ENCODE data around the gene CCDC9.

CCDC9 gene

DNA sequence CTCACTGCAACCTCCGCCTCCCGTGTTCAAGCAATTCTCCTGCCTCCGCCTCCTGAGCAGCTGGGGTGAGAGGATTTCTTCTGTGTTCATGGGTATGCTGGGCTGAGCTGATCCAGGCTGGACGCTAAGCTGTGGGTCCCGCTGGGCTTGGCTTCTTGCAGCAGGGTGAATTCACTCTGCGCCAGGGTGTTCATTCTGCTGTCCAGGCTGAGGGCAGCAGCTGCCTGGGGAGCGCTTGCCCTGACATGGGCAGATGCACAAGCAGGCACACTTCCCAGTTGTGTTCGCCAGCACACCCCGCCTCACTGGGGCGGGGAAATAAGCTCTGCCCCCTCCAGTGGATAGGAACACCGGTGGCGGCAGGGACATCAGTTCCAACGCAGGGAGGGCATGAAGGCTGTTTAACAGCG, 11.0 kb downstream of the CCDC9 start:
- no peaks in the 10 kb centered on the region for H3K27me3 ChIP-seq (replicated peaks; ENCODE audit: control insufficient read depth, insufficient read depth, low read length)
- no peak for DNase-seq (ENCODE audit: extremely low read depth, insufficient read length)
- TF ChIP-seq, protein P1, sequence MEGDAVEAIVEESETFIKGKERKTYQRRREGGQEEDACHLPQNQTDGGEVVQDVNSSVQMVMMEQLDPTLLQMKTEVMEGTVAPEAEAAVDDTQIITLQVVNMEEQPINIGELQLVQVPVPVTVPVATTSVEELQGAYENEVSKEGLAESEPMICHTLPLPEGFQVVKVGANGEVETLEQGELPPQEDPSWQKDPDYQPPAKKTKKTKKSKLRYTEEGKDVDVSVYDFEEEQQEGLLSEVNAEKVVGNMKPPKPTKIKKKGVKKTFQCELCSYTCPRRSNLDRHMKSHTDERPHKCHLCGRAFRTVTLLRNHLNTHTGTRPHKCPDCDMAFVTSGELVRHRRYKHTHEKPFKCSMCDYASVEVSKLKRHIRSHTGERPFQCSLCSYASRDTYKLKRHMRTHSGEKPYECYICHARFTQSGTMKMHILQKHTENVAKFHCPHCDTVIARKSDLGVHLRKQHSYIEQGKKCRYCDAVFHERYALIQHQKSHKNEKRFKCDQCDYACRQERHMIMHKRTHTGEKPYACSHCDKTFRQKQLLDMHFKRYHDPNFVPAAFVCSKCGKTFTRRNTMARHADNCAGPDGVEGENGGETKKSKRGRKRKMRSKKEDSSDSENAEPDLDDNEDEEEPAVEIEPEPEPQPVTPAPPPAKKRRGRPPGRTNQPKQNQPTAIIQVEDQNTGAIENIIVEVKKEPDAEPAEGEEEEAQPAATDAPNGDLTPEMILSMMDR (IDR thresholded peaks at IDR 0.05; ENCODE audit: insufficient read depth, low read length, poor library complexity, severe bottlenecking), result no peak
- H3K36me3 ChIP-seq (ENCODE audit: control insufficient read depth, insufficient read depth, low read length), result peaks cover 22% of the 10 kb centered on the region
- H3K4me3 ChIP-seq (replicated peaks; ENCODE audit: low read depth, low read length), result no peak overlapping the region

DNA sequence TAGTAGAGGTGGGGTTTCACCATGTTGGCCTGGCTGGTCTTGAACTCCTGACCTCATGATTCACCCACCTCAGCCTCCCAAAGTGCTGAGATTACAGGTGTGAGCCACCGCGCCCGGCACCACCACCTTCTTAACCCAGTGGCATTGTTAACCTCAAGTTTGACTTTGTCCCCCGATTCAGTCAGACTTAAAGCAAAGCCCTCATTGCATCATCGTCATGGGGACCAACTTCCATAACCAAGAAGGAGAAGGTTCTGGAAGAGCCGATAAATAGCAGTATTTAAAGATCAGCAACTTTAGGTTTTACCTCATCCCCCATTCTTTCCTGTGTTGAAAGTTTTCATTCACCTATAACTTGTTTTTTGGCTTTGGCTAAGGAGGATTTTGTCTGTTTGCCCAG, 11.7 kb downstream of the CCDC9 start:
- TF ChIP-seq, protein P1 (IDR thresholded peaks at IDR 0.05; ENCODE audit: insufficient read depth, low read length, poor library complexity, severe bottlenecking), result no peak
- no peak overlapping the region for H3K4me3 ChIP-seq (replicated peaks; ENCODE audit: low read depth, low read length)
- peaks cover 22% of the 10 kb centered on the region for H3K36me3 ChIP-seq (ENCODE audit: control insufficient read depth, insufficient read depth, low read length)

DNA sequence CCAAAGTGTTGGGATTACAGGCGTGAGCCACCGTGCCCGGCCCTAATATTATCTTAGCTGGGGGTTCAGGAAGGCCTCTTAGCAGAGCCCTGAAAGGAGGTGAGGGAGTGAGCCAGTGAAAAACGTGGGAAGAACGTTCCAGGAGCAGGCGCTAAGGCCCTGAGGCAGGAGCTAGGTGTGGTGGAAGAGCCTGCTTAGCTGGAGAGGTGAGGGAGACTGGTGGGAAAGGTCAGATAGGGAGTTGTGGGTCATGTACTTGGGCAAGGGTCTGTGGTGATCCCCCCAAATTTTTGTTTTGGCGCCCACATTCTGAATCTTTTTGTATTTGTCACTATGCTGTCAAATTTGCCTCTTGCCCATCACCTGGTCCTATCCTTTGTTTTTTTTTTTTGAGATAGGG, 13.3 kb downstream of the CCDC9 start:
- H3K27me3 ChIP-seq (replicated peaks; ENCODE audit: control insufficient read depth, insufficient read depth, low read length), result no peaks in the 10 kb centered on the region
- H3K36me3 ChIP-seq (ENCODE audit: control insufficient read depth, insufficient read depth, low read length), result peaks cover 17% of the 10 kb centered on the region
- TF ChIP-seq, protein P1 (IDR thresholded peaks at IDR 0.05; ENCODE audit: insufficient read depth, low read length, poor library complexity, severe bottlenecking), result no peak
- H3K4me3 ChIP-seq (replicated peaks; ENCODE audit: low read depth, low read length), result no peak overlapping the region
- no peak for DNase-seq (ENCODE audit: extremely low read depth, insufficient read length)

More for the DNA sequence above, 11.7 kb downstream of the CCDC9 start:
- no peaks in the 10 kb centered on the region for H3K27me3 ChIP-seq (replicated peaks; ENCODE audit: control insufficient read depth, insufficient read depth, low read length)
- no peak for DNase-seq (ENCODE audit: extremely low read depth, insufficient read length)

DNA sequence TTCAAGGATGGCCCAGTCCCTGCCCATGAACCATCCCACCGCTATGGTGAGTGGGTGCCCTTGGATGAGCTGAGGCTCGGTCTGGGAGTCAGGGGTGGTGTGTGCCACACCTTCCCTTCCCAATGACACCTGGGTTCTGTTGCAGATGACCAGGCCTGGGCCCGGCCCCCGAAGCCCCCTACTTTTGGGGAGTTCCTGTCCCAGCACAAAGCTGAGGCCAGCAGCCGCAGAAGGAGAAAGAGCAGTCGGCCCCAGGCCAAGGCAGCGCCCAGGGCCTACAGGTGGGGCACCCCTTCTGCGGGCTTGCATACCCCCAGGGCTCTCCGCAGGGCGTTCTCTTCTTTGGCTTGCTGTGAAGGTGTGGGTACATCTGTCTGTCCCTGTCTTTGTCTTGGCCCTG, 14.1 kb downstream of the CCDC9 start:
- DNase-seq (ENCODE audit: extremely low read depth, insufficient read length), result no peak
- TF ChIP-seq, protein P1 (IDR thresholded peaks at IDR 0.05; ENCODE audit: insufficient read depth, low read length, poor library complexity, severe bottlenecking), result no peak
- peaks cover 15% of the 10 kb centered on the region for H3K36me3 ChIP-seq (ENCODE audit: control insufficient read depth, insufficient read depth, low read length)
- no peak overlapping the region for H3K4me3 ChIP-seq (replicated peaks; ENCODE audit: low read depth, low read length)
- H3K27me3 ChIP-seq (replicated peaks; ENCODE audit: control insufficient read depth, insufficient read depth, low read length), result no peaks in the 10 kb centered on the region

DNA sequence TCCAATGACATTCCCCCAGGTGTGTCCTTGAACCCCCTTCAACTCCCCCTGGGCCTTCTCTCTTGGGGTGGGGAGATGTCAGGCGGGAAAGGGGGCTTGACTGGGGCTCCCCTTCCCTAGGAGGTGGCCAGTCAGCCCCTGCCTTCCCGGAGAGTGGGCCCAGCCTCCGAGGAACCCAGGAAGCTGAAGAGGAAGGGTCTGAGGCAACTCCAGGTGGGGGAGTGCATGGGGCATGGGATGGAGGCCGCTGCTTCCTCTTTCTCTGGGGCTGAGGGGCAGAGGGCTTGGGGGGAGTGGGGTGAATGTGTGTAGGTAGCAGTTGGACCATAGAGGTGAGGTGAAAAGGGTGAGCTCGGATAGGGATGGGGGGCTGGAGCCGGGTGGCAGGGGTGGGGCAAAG, 15.6 kb downstream of the CCDC9 start:
- TF ChIP-seq, protein P1 (IDR thresholded peaks at IDR 0.05; ENCODE audit: insufficient read depth, low read length, poor library complexity, severe bottlenecking), result no peak

More for the DNA sequence above, 15.6 kb downstream of the CCDC9 start:
- Histone ChIP-seq H3K27me3 (replicated peaks; ENCODE audit: control insufficient read depth, insufficient read depth, low read length) (no peaks in the 10 kb centered on the region), H3K4me3 (replicated peaks; ENCODE audit: low read depth, low read length) (no peak overlapping the region), H3K36me3 (ENCODE audit: control insufficient read depth, insufficient read depth, low read length) (peaks cover 10% of the 10 kb centered on the region)
- no peak for DNase-seq (ENCODE audit: extremely low read depth, insufficient read length)

Data from GM06990 (cell line).